B cell (primary cell): ENCODE data around the gene WDR82. TPM values are rescaled to one million over a fixed set of nuclear protein-coding genes. Genes with fewer than 3 reads are reported as not detected.

Experiments used
- ATAC-seq: fragments of 200-7000 bp; cut with Tn5 transposase; one replicate; pipeline ENCODE4 v1.10.0; 2021; ENCODE audit warnings: low read depth, mild to moderate bottlenecking, moderate number of reproducible peaks, moderate library complexity
- CTCF ChIA-PET: fragments of 350-600 bp; sonication (Branson Sonifier 250); formaldehyde crosslinking; loops from one replicate; lab custom pipeline; 2021; ENCODE audit warnings: antibody characterized with exemption, inconsistent platforms; lab: Charles Lee
- POLR2A ChIA-PET: fragments of 350-600 bp; sonication (Branson Sonifier 250); formaldehyde crosslinking; loops from one replicate; lab custom pipeline; 2021; ENCODE audit warnings: antibody characterized with exemption; lab: Charles Lee
- DNase-seq: peaks from one replicate; pipeline ENCODE4 v3.0.0; 2013
- H2AFZ ChIP-seq: 2 replicates; pipeline ENCODE4 v1.6.1; 2012; ENCODE audit warnings: mild to moderate bottlenecking, low read depth, low read length; ENCODE audit not compliant: insufficient read depth, poor library complexity, severe bottlenecking
- H3K27ac ChIP-seq, 2 donors: 1 replicate in 1 of 2; 2 replicates in 1 of 2; pipeline ENCODE4 v1.5.1; 2012 to 2013; ENCODE audit warnings: low read length in 2 of 2, mild to moderate bottlenecking in 2 of 2, moderate library complexity in 1 of 2
- H3K27me3 ChIP-seq, 4 experiments: fragments of 200-600 bp in 1 of 4; sonication (generic) in 1 of 4; replicated peaks in 1 of 4; 1 replicate in 2 of 4; 2 replicates in 2 of 4; pipeline versions ENCODE4 v1.6.1 to v1.7.0; 2013 to 2016; ENCODE audit warnings: low read length in 3 of 4, mild to moderate bottlenecking in 2 of 4, mixed read lengths in 1 of 4, moderate library complexity in 1 of 4; ENCODE audit not compliant: insufficient read depth in 4 of 4, control insufficient read depth in 3 of 4; ENCODE audit errors: control extremely low read depth in 1 of 4
- H3K36me3 ChIP-seq, 2 experiments: replicated peaks in 1 of 2; 1 replicate in 1 of 2; 2 replicates in 1 of 2; pipeline versions ENCODE4 v1.6.1 to v1.7.1; 2013; ENCODE audit warnings: low read length in 1 of 2; ENCODE audit not compliant: insufficient read depth in 2 of 2, control insufficient read depth in 1 of 2; ENCODE audit errors: control extremely low read depth in 1 of 2, extremely low read depth in 1 of 2
- H3K4me1 ChIP-seq, 2 donors: fragments of 200-600 bp in 1 of 2; sonication (generic) in 1 of 2; 1 replicate in 1 of 2; 2 replicates in 1 of 2; pipeline versions ENCODE4 v1.5.1 to v1.6.1; 2013 to 2017; ENCODE audit warnings: low read length in 2 of 2; ENCODE audit not compliant: control insufficient read depth in 2 of 2, insufficient read depth in 2 of 2
- H3K4me2 ChIP-seq: replicated peaks from 2 replicates; pipeline ENCODE3; 2012; ENCODE audit warnings: mild to moderate bottlenecking, low read depth, low read length; ENCODE audit not compliant: poor library complexity, severe bottlenecking
- H3K4me3 ChIP-seq, 5 experiments: fragments of 200-600 bp in 1 of 5; sonication (generic) in 1 of 5; 1 replicate in 3 of 5; 2 replicates in 2 of 5; pipeline versions ENCODE4 v1.5.1 to v1.7.0; 2011 to 2016; ENCODE audit warnings: low read length in 4 of 5, mild to moderate bottlenecking in 4 of 5, low read depth in 2 of 5, control low read depth in 1 of 5, moderate library complexity in 1 of 5; ENCODE audit not compliant: insufficient read depth in 1 of 5; ENCODE audit errors: control extremely low read depth in 1 of 5, extremely low read depth in 1 of 5
- H3K79me2 ChIP-seq: fragments of 200-600 bp; sonication (generic); one replicate; pipeline ENCODE4 v1.6.0; 2016; ENCODE audit warnings: low read length; ENCODE audit not compliant: control insufficient read depth, insufficient read depth
- H3K9ac ChIP-seq: fragments of 200-600 bp; sonication (generic); 2 replicates; pipeline ENCODE4 v1.6.1; 2017; ENCODE audit warnings: mild to moderate bottlenecking, low read length, moderate library complexity
- H3K9me3 ChIP-seq, 3 donors: one replicate each; pipeline versions ENCODE4 v1.6.1 to v1.7.1; 2013; ENCODE audit warnings: low read length in 2 of 3; ENCODE audit not compliant: control insufficient read depth in 2 of 3, insufficient read depth in 1 of 3; ENCODE audit errors: control extremely low read depth in 1 of 3
- H4K20me1 ChIP-seq: 2 replicates; pipeline ENCODE4 v1.6.0; 2012; ENCODE audit warnings: mild to moderate bottlenecking, low read length; ENCODE audit not compliant: insufficient read depth, control insufficient read depth, poor library complexity, severe bottlenecking
- H3K27ac Mint-ChIP-seq: one replicate; pipeline ENCODE4 v1.8.0; 2021; ENCODE audit warnings: mixed read lengths
- H3K27me3 Mint-ChIP-seq: one replicate; pipeline ENCODE4 v1.8.0; 2021; ENCODE audit warnings: mixed read lengths
- H3K4me1 Mint-ChIP-seq: one replicate; pipeline ENCODE4 v1.8.0; 2021; ENCODE audit warnings: mixed read lengths
- H3K4me3 Mint-ChIP-seq: one replicate; pipeline ENCODE4 v1.8.0; 2021; ENCODE audit warnings: mixed read lengths
- H3K9me3 Mint-ChIP-seq: one replicate; pipeline ENCODE4 v1.8.0; 2022; ENCODE audit warnings: mixed read lengths; ENCODE audit not compliant: insufficient read depth
- EZH2 ChIP-seq: IDR thresholded peaks from 2 replicates; pipeline ENCODE4 v1.6.1; 2012; ENCODE audit warnings: borderline replicate concordance, low read depth, mild to moderate bottlenecking, moderate library complexity, low read length; ENCODE audit not compliant: insufficient read depth, poor library complexity, severe bottlenecking
- WGBS: methylation state at CpG from one replicate; pipeline ENCODE4 v1.1.5; 2013; ENCODE audit warnings: missing lambda C conversion rate; ENCODE audit not compliant: insufficient coverage; 5-methylcytosine and 5-hydroxymethylcytosine counted together
- intact Hi-C: fragments of 100-400 bp; cut with micrococcal nuclease; formaldehyde crosslinking; loops from one replicate; pipeline ENCODE4 v1.10.0; 2022
- polyA plus RNA-seq: library from polyadenylated mRNA; depleted of rRNA; stranded (reverse); fragments of >200 nt; gene quantifications from 2 replicates; pipeline ENCODE4 v1.2.3, GENCODE V29; 2012
- total RNA-seq, 2 donors: library from RNA; stranded (reverse); fragments of 120-200 nt in 1 of 2; gene quantifications; 1 replicate in 1 of 2; 2 replicates in 1 of 2; pipeline versions ENCODE4 v1.2.3 to v1.2.4, GENCODE V29; 2013 to 2022
- TF ChIP-seq, protein P1 (sequence below): fragments of 200-600 bp; IDR thresholded peaks from one replicate; pipeline ENCODE4 v1.8.0; 2022; ENCODE audit warnings: antibody characterized with exemption, mild to moderate bottlenecking

Gene WDR82
- total and polyA plus RNA-seq, 2 donors (not counting 1 experiment from before 2014, with no cell fraction given), result 27.8 to 101 TPM

DNA sequence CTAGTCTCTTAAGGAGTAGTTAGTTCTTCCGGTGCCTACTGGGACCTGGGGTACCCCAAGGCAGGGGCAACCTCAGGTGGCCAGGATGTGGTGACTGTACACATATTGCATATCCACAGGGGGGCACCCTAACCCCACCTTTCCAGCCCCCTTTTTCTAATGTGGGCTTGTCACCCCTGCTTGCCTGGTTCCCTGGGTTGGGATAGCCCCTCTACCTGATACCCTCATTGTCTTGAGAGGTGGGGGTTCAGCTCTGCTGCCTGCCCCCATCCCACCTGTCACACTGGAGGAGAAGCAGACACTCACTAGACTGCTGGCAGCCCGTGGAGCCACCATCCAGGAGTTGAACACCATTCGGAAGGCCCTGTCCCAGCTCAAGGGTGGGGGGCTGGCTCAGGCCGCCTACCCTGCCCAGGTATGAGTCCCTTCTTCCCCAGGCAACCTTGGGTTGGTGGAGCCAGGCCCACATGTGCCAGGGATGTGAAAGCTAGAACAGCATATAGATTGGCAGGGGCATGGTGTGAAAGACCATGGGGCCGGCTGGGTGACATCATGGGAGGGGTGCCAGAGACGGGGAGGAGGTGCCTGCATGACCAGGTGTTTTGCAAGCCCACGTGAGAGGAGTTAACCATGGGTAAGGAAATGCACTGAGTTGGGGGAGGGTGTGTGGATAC lies 13.2 kb upstream of the WDR82 start:
- Histone ChIP-seq H3K79me2 (peaks cover 75% of the 10 kb centered on the region), H3K4me3 (no peak overlapping the region), H3K27me3 (no peaks in the 10 kb centered on the region), H3K9ac (no peak overlapping the region), H3K4me2 (no peak overlapping the region), H3K4me1 (peaks cover 12 to 15% of the 10 kb centered on the region in 2 donors), H3K9me3 (no peaks in the 10 kb centered on the region), H3K27ac (no peak overlapping the region), H4K20me1 (peaks cover 8% of the 10 kb centered on the region), H3K36me3 (peaks cover 0 to 38% of the 10 kb centered on the region in 2 experiments), H2AFZ (no peak overlapping the region)
- peak overlapping the region; percentile 33 for H3K27ac Mint-ChIP-seq
- TF ChIP-seq, protein P1, sequence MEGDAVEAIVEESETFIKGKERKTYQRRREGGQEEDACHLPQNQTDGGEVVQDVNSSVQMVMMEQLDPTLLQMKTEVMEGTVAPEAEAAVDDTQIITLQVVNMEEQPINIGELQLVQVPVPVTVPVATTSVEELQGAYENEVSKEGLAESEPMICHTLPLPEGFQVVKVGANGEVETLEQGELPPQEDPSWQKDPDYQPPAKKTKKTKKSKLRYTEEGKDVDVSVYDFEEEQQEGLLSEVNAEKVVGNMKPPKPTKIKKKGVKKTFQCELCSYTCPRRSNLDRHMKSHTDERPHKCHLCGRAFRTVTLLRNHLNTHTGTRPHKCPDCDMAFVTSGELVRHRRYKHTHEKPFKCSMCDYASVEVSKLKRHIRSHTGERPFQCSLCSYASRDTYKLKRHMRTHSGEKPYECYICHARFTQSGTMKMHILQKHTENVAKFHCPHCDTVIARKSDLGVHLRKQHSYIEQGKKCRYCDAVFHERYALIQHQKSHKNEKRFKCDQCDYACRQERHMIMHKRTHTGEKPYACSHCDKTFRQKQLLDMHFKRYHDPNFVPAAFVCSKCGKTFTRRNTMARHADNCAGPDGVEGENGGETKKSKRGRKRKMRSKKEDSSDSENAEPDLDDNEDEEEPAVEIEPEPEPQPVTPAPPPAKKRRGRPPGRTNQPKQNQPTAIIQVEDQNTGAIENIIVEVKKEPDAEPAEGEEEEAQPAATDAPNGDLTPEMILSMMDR, result peak; percentile 69
- no peak for TF ChIP-seq EZH2
- H3K4me3 Mint-ChIP-seq, result peak overlapping the region; percentile 37
- DNase-seq (peak; percentile 65), ATAC-seq (peak; percentile 31)
- intact Hi-C loops, result loop anchor here (1.0 kb wide), 2 partner anchors 48 to 156 kb away; no protein-coding TSS in a partner anchor
- peaks cover 30% of the 10 kb centered on the region for H3K4me1 Mint-ChIP-seq
- H3K9me3 Mint-ChIP-seq, result no peaks in the 10 kb centered on the region
- ChIA-PET POLR2A (interaction anchor here (1.4 kb wide), 1 partner anchor 26 kb away, joined by 4 read pairs; no protein-coding TSS in a partner anchor), CTCF (interaction anchor here (0.6 to 17.5 kb wide), 22 partner anchors 8 to 1705 kb away, joined by 3 to 352 read pairs (median 4); partner anchors contain the start of genes TLR9 and WDR82)
- WGBS, result 77% methylated on average over 6 of the region's 7 CpGs
- no peaks in the 10 kb centered on the region for H3K27me3 Mint-ChIP-seq
